ENCODE results near the gene CEMP1.
A peak's percentile ranks its signal among the peaks of the same experiment; 100 is the strongest.

The CEMP1 gene

DNA sequence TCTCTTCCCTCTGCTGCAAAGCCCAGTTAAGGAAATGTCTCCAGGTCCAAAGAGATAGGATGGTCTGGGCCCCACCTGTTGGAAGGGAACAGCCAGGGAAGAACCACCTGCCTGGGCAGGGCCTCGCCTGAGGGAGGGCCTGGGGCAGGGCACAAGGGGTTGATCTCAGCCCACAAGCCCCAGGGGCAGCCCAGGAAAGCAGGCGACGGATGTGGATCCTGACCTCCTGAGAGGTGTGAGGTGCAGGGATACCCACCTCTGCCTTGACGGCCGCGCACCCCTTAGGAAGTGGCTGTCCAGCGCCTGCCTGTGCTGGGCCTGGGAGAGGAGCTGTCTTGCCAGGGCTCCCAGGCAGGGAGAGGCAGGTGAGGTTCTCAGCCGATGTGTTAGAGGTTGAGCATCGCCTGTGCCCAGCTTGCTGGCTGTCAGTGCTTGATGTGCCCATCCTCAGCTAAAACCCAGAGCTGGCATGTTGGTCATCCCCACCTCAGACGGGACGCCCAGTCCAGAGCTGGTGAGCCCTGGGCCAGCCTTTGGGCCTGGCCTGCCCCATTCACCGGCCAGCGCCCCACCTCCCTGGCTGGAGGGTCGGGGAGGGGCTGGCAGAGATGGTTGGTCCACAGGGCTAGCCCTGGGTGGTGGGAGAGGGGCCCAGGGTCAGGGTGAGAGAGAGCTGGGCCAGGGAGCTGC, 434 bp downstream of the CEMP1 start:
- no peak overlapping the region for H2BK120ac ChIP-seq (ENCODE audit: low read depth, low read length)
- no peak overlapping the region for H2BK5ac ChIP-seq (ENCODE audit: low read length)
- no peak overlapping the region for H2BK15ac ChIP-seq (replicated peaks; ENCODE audit: low read depth)
- peak overlapping the region; percentile 90 for H3K9ac ChIP-seq (ENCODE audit: low read length)
- H3K79me2 ChIP-seq (ENCODE audit: control insufficient read depth, insufficient read depth, low read length): no peaks in the 10 kb centered on the region
- H2AK5ac ChIP-seq (ENCODE audit: low read length): no peak overlapping the region
- H3K27me3 ChIP-seq (ENCODE audit: insufficient read depth, low read length, poor library complexity): no peaks in the 10 kb centered on the region
- H3K4ac ChIP-seq (ENCODE audit: low read depth, low read length): no peak overlapping the region
- H3K36me3 ChIP-seq (ENCODE audit: control insufficient read depth, insufficient read depth, low read length): peaks cover 2% of the 10 kb centered on the region
- H3K27ac ChIP-seq (ENCODE audit: low read depth, low read length): no peak overlapping the region
- H4K5ac ChIP-seq (ENCODE audit: low read length): no peak overlapping the region
- H3K79me1 ChIP-seq (ENCODE audit: low read length): no peaks in the 10 kb centered on the region
- H3K4me3 ChIP-seq (ENCODE audit: low read length): no peak overlapping the region
- no peak for DNase-seq
- no CpG with 5 or more reads among the region's 14 CpGs for WGBS (ENCODE audit: extremely low coverage, insufficient coverage, low lambda C conversion rate)
- H3K23ac ChIP-seq (ENCODE audit: low read length): no peak overlapping the region
- H3K56ac ChIP-seq (ENCODE audit: low read length): peak overlapping the region; percentile 96
- H3K4me2 ChIP-seq (ENCODE audit: low read length): no peak overlapping the region
- H4K8ac ChIP-seq (ENCODE audit: low read depth, low read length): no peak overlapping the region
- H3K18ac ChIP-seq (ENCODE audit: low read length): no peak overlapping the region
- peaks cover 2% of the 10 kb centered on the region for H3K4me1 ChIP-seq (ENCODE audit: control insufficient read depth, low read depth, low read length)

DNA sequence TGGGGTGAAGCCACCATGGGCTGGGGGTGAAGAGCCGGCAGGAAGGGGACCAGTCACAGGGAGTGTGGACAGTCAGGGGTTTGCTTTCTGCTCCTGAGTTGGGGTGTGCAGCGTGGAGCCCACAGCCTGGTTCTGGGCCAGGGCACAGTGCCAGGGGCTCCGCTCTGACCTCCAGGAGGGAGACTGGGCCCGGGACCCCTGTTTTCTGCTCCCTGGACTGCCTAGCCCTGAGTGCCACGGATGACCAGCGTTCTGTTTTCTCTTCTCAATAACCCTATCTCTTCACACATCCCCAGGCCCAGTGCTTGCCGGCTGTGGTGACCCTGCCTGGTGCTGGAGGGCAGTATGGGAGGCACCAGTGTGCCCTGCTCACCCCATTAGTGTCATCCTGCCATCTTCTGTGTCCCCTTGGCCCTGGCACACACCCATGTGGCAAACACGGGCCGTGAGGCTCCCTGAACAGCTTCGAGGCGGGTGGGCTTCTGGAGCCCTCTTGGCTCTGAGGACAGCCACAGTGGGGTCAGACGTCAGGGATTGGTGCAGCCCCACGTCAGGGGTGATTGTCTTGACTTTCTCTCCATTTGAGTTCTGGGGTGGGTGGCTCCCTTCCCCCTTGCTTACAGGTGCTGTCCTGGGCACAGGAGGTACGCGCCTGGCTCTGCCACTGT, 1.1 kb downstream of the CEMP1 start:
- no peak overlapping the region for H3K18ac ChIP-seq (ENCODE audit: low read length)
- H2AK5ac ChIP-seq (ENCODE audit: low read length): no peak overlapping the region
- no peak overlapping the region for H3K27ac ChIP-seq (ENCODE audit: low read depth, low read length)
- H3K4me1 ChIP-seq (ENCODE audit: control insufficient read depth, low read depth, low read length): peaks cover 2% of the 10 kb centered on the region
- no peak overlapping the region for H3K56ac ChIP-seq (ENCODE audit: low read length)
- no peak overlapping the region for H4K5ac ChIP-seq (ENCODE audit: low read length)
- no peaks in the 10 kb centered on the region for H3K79me1 ChIP-seq (ENCODE audit: low read length)
- H3K9ac ChIP-seq (ENCODE audit: low read length): no peak overlapping the region
- H2BK5ac ChIP-seq (ENCODE audit: low read length): no peak overlapping the region
- H3K36me3 ChIP-seq (ENCODE audit: control insufficient read depth, insufficient read depth, low read length): peaks cover 2% of the 10 kb centered on the region
- WGBS (ENCODE audit: extremely low coverage, insufficient coverage, low lambda C conversion rate): no CpG with 5 or more reads among the region's 15 CpGs
- no peak overlapping the region for H2BK15ac ChIP-seq (replicated peaks; ENCODE audit: low read depth)
- H3K4ac ChIP-seq (ENCODE audit: low read depth, low read length): no peak overlapping the region
- H4K8ac ChIP-seq (ENCODE audit: low read depth, low read length): no peak overlapping the region
- H3K4me2 ChIP-seq (ENCODE audit: low read length): no peak overlapping the region
- no peaks in the 10 kb centered on the region for H3K79me2 ChIP-seq (ENCODE audit: control insufficient read depth, insufficient read depth, low read length)
- H3K23ac ChIP-seq (ENCODE audit: low read length): no peak overlapping the region
- no peak overlapping the region for H3K4me3 ChIP-seq (ENCODE audit: low read length)
- DNase-seq: no peak
- H2BK120ac ChIP-seq (ENCODE audit: low read depth, low read length): no peak overlapping the region
- H3K27me3 ChIP-seq (ENCODE audit: insufficient read depth, low read length, poor library complexity): no peaks in the 10 kb centered on the region

DNA sequence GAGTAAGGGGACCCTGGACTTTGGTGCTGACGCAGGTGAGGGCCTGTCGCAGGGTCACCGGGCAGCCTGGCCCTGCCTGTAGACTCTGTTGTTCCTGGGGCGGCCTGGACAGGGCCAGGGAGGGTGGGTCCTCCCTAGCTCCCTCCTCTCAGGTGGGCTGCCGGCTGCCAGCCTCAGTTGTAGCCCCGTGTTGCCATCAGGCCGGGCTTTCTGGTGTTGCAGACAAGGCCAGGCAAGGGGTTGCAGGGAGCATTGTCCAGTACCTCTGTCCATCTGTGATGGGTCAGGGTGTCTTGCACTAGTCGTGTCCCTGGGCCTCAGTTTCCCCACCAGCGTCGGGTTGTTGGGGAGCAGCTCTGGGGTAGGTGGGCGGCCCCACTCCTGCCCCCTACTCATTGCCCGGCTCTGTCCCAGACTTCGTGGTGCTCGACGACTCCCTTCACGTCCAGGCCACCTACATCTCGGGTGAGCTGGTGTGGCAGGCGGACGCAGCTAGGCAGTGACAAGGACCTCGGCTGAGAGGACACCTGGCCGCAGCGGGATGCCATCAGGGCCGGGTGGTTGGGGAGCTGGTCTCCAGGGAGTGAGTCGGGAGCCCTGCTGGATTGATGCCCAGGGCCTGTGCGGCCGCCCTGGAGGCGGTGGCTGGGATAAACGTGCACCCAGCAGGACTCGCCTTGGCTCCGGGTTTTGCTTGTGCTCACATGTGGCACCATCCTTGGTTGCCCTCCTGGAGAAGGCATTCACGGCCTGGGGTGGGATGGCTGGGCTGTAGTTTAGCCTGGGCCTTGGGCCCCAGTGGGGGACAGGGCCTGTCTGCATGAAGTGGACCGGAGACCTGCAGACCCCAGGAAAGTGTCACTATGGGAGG, 1.9 kb downstream of the CEMP1 start:
- no peak overlapping the region for H2BK15ac ChIP-seq (replicated peaks; ENCODE audit: low read depth)
- no peak overlapping the region for H3K4me3 ChIP-seq (ENCODE audit: low read length)
- H3K4me1 ChIP-seq (ENCODE audit: control insufficient read depth, low read depth, low read length): peaks cover 2% of the 10 kb centered on the region
- H3K79me2 ChIP-seq (ENCODE audit: control insufficient read depth, insufficient read depth, low read length): no peaks in the 10 kb centered on the region
- no peak overlapping the region for H4K8ac ChIP-seq (ENCODE audit: low read depth, low read length)
- no peak overlapping the region for H2BK5ac ChIP-seq (ENCODE audit: low read length)
- no CpG with 5 or more reads among the region's 32 CpGs for WGBS (ENCODE audit: extremely low coverage, insufficient coverage, low lambda C conversion rate)
- H3K18ac ChIP-seq (ENCODE audit: low read length): no peak overlapping the region
- peaks cover 2% of the 10 kb centered on the region for H3K36me3 ChIP-seq (ENCODE audit: control insufficient read depth, insufficient read depth, low read length)
- H3K56ac ChIP-seq (ENCODE audit: low read length): no peak overlapping the region
- H3K27me3 ChIP-seq (ENCODE audit: insufficient read depth, low read length, poor library complexity): no peaks in the 10 kb centered on the region
- H3K23ac ChIP-seq (ENCODE audit: low read length): no peak overlapping the region
- H3K4me2 ChIP-seq (ENCODE audit: low read length): no peak overlapping the region
- no peak overlapping the region for H2AK5ac ChIP-seq (ENCODE audit: low read length)
- H3K27ac ChIP-seq (ENCODE audit: low read depth, low read length): no peak overlapping the region
- H2BK120ac ChIP-seq (ENCODE audit: low read depth, low read length): no peak overlapping the region
- no peak overlapping the region for H3K4ac ChIP-seq (ENCODE audit: low read depth, low read length)
- no peak for DNase-seq
- no peaks in the 10 kb centered on the region for H3K79me1 ChIP-seq (ENCODE audit: low read length)
- no peak overlapping the region for H4K5ac ChIP-seq (ENCODE audit: low read length)
- no peak overlapping the region for H3K9ac ChIP-seq (ENCODE audit: low read length)

- WGBS (ENCODE audit: extremely low coverage, insufficient coverage, low lambda C conversion rate): no CpG with 5 or more reads among the region's 36 CpGs
- peaks cover 2% of the 10 kb centered on the region for H3K4me1 ChIP-seq (ENCODE audit: control insufficient read depth, low read depth, low read length)
- H4K8ac ChIP-seq (ENCODE audit: low read depth, low read length): no peak overlapping the region
- no peaks in the 10 kb centered on the region for H3K79me2 ChIP-seq (ENCODE audit: control insufficient read depth, insufficient read depth, low read length)
- no peak overlapping the region for H4K5ac ChIP-seq (ENCODE audit: low read length)
- H3K4me2 ChIP-seq (ENCODE audit: low read length): no peak overlapping the region
- H3K27me3 ChIP-seq (ENCODE audit: insufficient read depth, low read length, poor library complexity): no peaks in the 10 kb centered on the region
- no peak overlapping the region for H3K9ac ChIP-seq (ENCODE audit: low read length)
- H3K18ac ChIP-seq (ENCODE audit: low read length): no peak overlapping the region
- H3K4me3 ChIP-seq (ENCODE audit: low read length): no peak overlapping the region
- no peak overlapping the region for H2BK120ac ChIP-seq (ENCODE audit: low read depth, low read length)
- H3K23ac ChIP-seq (ENCODE audit: low read length): no peak overlapping the region
- no peak for DNase-seq
- H3K79me1 ChIP-seq (ENCODE audit: low read length): no peaks in the 10 kb centered on the region
- H2BK15ac ChIP-seq (replicated peaks; ENCODE audit: low read depth): no peak overlapping the region
- H2AK5ac ChIP-seq (ENCODE audit: low read length): no peak overlapping the region
- no peak overlapping the region for H3K56ac ChIP-seq (ENCODE audit: low read length)
- no peak overlapping the region for H3K4ac ChIP-seq (ENCODE audit: low read depth, low read length)
- H3K36me3 ChIP-seq (ENCODE audit: control insufficient read depth, insufficient read depth, low read length): peaks cover 2% of the 10 kb centered on the region
- no peak overlapping the region for H3K27ac ChIP-seq (ENCODE audit: low read depth, low read length)
- no peak overlapping the region for H2BK5ac ChIP-seq (ENCODE audit: low read length)
These were observed 2.8 kb downstream of the CEMP1 start for GRCh38 chr16:2528161-2529060.

DNA sequence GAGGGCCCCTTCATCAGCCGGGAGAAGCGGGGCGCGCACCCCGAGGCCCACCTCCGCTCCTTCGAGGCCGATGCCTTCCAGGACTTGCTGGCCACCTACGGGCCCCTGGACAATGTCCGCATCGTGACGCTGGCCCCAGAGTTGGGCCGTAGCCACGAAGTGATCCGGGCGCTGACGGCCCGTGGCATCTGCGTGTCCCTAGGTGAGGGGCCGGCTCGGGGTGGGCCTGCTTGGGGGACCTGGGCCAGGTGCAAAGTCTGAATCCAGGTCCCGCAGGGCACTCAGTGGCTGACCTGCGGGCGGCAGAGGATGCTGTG, 3.5 kb downstream of the CEMP1 start:
- Histone ChIP-seq H2BK5ac (ENCODE audit: low read length) (no peak overlapping the region), H3K79me1 (ENCODE audit: low read length) (no peaks in the 10 kb centered on the region), H4K8ac (ENCODE audit: low read depth, low read length) (no peak overlapping the region), H3K4ac (ENCODE audit: low read depth, low read length) (no peak overlapping the region), H2BK15ac (replicated peaks; ENCODE audit: low read depth) (no peak overlapping the region), H3K23ac (ENCODE audit: low read length) (no peak overlapping the region), H3K36me3 (ENCODE audit: control insufficient read depth, insufficient read depth, low read length) (peaks cover 2% of the 10 kb centered on the region), H3K4me2 (ENCODE audit: low read length) (no peak overlapping the region), H3K4me1 (ENCODE audit: control insufficient read depth, low read depth, low read length) (peaks cover 2% of the 10 kb centered on the region), H3K9ac (ENCODE audit: low read length) (no peak overlapping the region), H3K79me2 (ENCODE audit: control insufficient read depth, insufficient read depth, low read length) (no peaks in the 10 kb centered on the region), H2BK120ac (ENCODE audit: low read depth, low read length) (no peak overlapping the region), H3K27me3 (ENCODE audit: insufficient read depth, low read length, poor library complexity) (no peaks in the 10 kb centered on the region), H3K4me3 (ENCODE audit: low read length) (no peak overlapping the region), H3K56ac (ENCODE audit: low read length) (no peak overlapping the region), H4K5ac (ENCODE audit: low read length) (no peak overlapping the region), H3K18ac (ENCODE audit: low read length) (no peak overlapping the region), H2AK5ac (ENCODE audit: low read length) (no peak overlapping the region), H3K27ac (ENCODE audit: low read depth, low read length) (no peak overlapping the region)
- no peak for DNase-seq
- WGBS (ENCODE audit: extremely low coverage, insufficient coverage, low lambda C conversion rate): no CpG with 5 or more reads among the region's 24 CpGs
